Sigmoid colon (tissue), 7 donors: ENCODE results near the gene GNLY. TPM values are rescaled to one million over a fixed set of nuclear protein-coding genes. Genes with fewer than 3 reads are reported as not detected.

Source experiments
- DNase-seq: peaks from one replicate; pipeline ENCODE4 v3.0.0-alpha.2; 2019
- H3K27ac ChIP-seq, 4 donors: fragments of 200-600 bp; sonication (generic); one replicate each; pipeline ENCODE4 v1.5.1; 2016 to 2019; ENCODE audit warnings: mild to moderate bottlenecking in 1 of 4
- H3K27me3 ChIP-seq, 3 donors: fragments of 200-600 bp; sonication (generic); one replicate each; pipeline ENCODE4 v1.5.1; 2019; ENCODE audit warnings: mild to moderate bottlenecking in 1 of 3
- H3K36me3 ChIP-seq, 4 donors: fragments of 200-600 bp; sonication (generic); one replicate each; pipeline ENCODE4 v1.5.1; 2016 to 2019
- H3K4me1 ChIP-seq, 4 donors: fragments of 200-600 bp; sonication (generic); one replicate each; pipeline ENCODE4 v1.5.1; 2017 to 2019
- H3K4me3 ChIP-seq, 4 donors: fragments of 200-600 bp; sonication (generic); one replicate each; pipeline ENCODE4 v1.5.1; 2017 to 2019; ENCODE audit warnings: mild to moderate bottlenecking in 2 of 4, moderate library complexity in 1 of 4
- H3K9me3 ChIP-seq, 4 donors: fragments of 200-600 bp in 3 of 4; sonication (generic) in 3 of 4; one replicate each; pipeline versions ENCODE4 v1.5.1 to v1.6.1; 2013 to 2019
- CTCF ChIP-seq, 4 experiments: fragments of 450-650 bp in 3 of 4; fragments of 200-600 bp in 1 of 4; IDR thresholded peaks; one replicate each; pipeline ENCODE4 v1.5.1; 2016 to 2019; ENCODE audit warnings: antibody characterized with exemption in 4 of 4, mild to moderate bottlenecking in 3 of 4, moderate library complexity in 2 of 4
- EP300 ChIP-seq, 4 donors: sonication (generic); formaldehyde crosslinking; IDR thresholded peaks; one replicate each; pipeline ENCODE4 v1.6.1; 2017; ENCODE audit warnings: antibody characterized with exemption in 4 of 4
- POLR2A ChIP-seq, 2 donors: fragments of 450-650 bp; IDR thresholded peaks; one replicate each; pipeline ENCODE4 v1.6.1; 2016; ENCODE audit warnings: antibody characterized with exemption in 2 of 2, mild to moderate bottlenecking in 2 of 2, moderate library complexity in 2 of 2
- POLR2AphosphoS5 ChIP-seq, 4 donors: sonication (generic); formaldehyde crosslinking; IDR thresholded peaks; one replicate each; pipeline ENCODE4 v1.6.1; 2017; ENCODE audit warnings: antibody characterized with exemption in 4 of 4
- WGBS, 2 donors: extraction: QIAGEN DNeasy Blood & Tissue Kit; methylation state at CpG; one replicate each; pipeline ENCODE4 v1.1.7; 2013; 5-methylcytosine and 5-hydroxymethylcytosine counted together
- intact Hi-C: fragments of 100-400 bp; cut with DNase I; formaldehyde crosslinking; loops from one replicate; pipeline ENCODE4 v1.15.1; 2023
- polyA plus RNA-seq, 3 donors: library from polyadenylated mRNA; stranded (reverse); fragments of 200-250 nt; gene quantifications; one replicate each; pipeline ENCODE4 v1.2.3, GENCODE V29; 2013
- total RNA-seq, 4 donors: library from RNA; depleted of rRNA; stranded (reverse); fragments of >200 nt; gene quantifications; one replicate each; pipeline ENCODE4 v1.1.0, GENCODE V29; 2016
- donor health status: healthy with polysubstance abuse.
- donor health status: Bipolar disorder and iron deficiency.
- donor health status: healthy.

The GNLY gene
- total and polyA plus RNA-seq, 7 donors, result 1.6 to 13.9 (median 3.3) TPM; not detected in 3

- Histone ChIP-seq H3K4me1 (peaks cover 0 to 71% (median 64%) of the 10 kb centered on the region in 4 donors), H3K27ac (peak overlapping the region; percentile 77 to 91 (median 85)), H3K36me3 (no peaks in the 10 kb centered on the region), H3K9me3 (no peaks in the 10 kb centered on the region), H3K27me3 (no peaks in the 10 kb centered on the region), H3K4me3 (no peak overlapping the region)
- 77 to 80% methylated on average over 4 of the region's 4 CpGs for WGBS, 2 donors
- no peak for DNase-seq
- TF ChIP-seq CTCF (IDR thresholded peaks at IDR 0.05) (no peak), POLR2A (IDR thresholded peaks at IDR 0.05) (no peak), POLR2AphosphoS5 (IDR thresholded peaks at IDR 0.05) (no peak), EP300 (IDR thresholded peaks at IDR 0.05) (no peak)
- intact Hi-C loops, result no loop called here
Observed at GRCh38 chr2:85744055-85744454, 49.9 kb downstream of the GNLY start.

DNA sequence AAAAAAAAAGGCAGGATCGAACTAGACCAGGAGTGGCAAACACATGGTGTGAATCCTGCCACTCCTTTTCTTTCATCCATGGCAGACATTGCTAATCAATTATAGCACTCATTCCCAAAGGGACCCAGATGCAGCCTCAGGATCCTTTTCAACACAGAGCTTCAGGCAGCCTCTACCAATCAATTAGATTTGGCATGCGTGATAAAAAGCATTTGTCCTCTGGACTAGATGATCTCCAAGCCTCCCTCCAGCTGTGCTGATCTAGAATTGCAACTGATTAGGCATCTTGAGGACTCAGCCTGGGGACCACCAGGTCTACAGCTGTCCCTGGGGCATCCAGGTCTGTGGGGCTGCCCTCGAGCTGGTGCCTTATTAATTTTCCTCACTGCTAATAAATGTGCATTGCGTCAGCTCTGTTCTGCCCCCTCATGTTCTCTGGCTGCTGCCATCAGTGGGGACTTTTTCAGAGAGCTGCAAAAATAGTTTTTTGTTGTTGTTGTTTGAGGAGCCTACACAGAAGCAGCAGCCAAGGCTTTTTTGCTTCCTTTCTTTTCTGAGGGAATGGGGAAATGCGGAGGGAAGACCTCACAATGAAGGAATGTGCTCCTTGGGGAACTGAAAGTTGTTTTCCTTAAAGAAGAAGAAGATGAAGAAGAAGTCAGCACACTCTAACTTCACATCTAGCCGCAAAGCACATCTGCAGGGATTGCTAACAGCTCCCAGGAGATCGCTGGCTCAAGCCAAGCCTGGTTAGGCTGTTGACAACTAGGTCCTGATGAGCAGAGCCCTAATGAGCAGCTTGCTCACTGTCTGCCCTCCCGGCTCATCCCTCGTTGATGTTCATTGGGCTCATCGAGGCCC is 50.8 kb downstream of the GNLY start:
- intact Hi-C loops, result loop anchor here (5.0 kb wide), 1 partner anchor 42 kb away; no protein-coding TSS in a partner anchor
- Histone ChIP-seq H3K4me3 (no peak overlapping the region), H3K9me3 (no peaks in the 10 kb centered on the region), H3K27me3 (no peaks in the 10 kb centered on the region), H3K27ac (peak overlapping the region; percentile 77 to 91 (median 85)), H3K4me1 (peaks cover 0 to 80% (median 72%) of the 10 kb centered on the region in 4 donors), H3K36me3 (no peaks in the 10 kb centered on the region)
- peak; percentile 86 for DNase-seq
- 53 to 68% methylated on average over 10 of the region's 10 CpGs for WGBS, 2 donors
- no peak for TF ChIP-seq POLR2A (IDR thresholded peaks at IDR 0.05)
- peak in 2 of 4 donors; percentile 11 to 34 for TF ChIP-seq POLR2AphosphoS5 (IDR thresholded peaks at IDR 0.05)
- no peak for TF ChIP-seq CTCF (IDR thresholded peaks at IDR 0.05)
- TF ChIP-seq EP300 (IDR thresholded peaks at IDR 0.05), result peak in 1 of 4 donors; percentile 5

DNA sequence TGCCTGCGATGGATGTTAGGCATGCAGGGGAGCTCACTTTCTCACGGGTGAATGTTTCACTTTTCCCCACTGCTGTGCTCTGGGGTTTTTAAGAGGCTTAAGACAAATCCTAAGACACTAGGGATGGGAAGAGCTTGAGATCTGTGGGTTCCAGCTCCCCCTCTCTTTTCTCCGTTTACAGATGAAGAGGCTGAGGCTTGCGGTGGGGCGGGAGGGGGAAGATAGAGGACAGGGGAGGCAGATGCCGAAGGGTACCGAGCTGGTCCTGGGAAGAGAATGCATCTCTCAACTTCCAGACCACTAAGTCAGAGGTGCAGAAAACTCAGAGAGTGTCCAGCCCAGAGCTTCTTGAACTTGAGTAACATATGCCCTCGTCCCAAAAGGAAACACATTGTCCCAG is 51.5 kb downstream of the GNLY start:
- H3K4me3 ChIP-seq, result no peak overlapping the region

GRCh38 chr2:85746321-85747004 is 52.3 kb downstream of the GNLY start:
- DNase-seq, result no peak
- TF ChIP-seq POLR2AphosphoS5 (IDR thresholded peaks at IDR 0.05) (no peak), CTCF (IDR thresholded peaks at IDR 0.05) (no peak), EP300 (IDR thresholded peaks at IDR 0.05) (no peak), POLR2A (IDR thresholded peaks at IDR 0.05) (no peak)
- intact Hi-C loops, result loop anchor here (5.0 kb wide), 1 partner anchor 41 kb away; no protein-coding TSS in a partner anchor
- no peaks in the 10 kb centered on the region for H3K27me3 ChIP-seq
- H3K9me3 ChIP-seq, result no peaks in the 10 kb centered on the region
- WGBS, 2 donors, result 79 to 82% methylated on average over 8 of the region's 8 CpGs
- peak overlapping the region in 3 of 4 donors; percentile 77 to 86 (median 84) for H3K27ac ChIP-seq
- no peaks in the 10 kb centered on the region for H3K36me3 ChIP-seq
- H3K4me1 ChIP-seq, result peaks cover 0 to 86% (median 78%) of the 10 kb centered on the region in 4 donors
- H3K4me3 ChIP-seq, result no peak overlapping the region

More for the DNA sequence above, 51.5 kb downstream of the GNLY start:
- Histone ChIP-seq H3K36me3 (no peaks in the 10 kb centered on the region), H3K4me1 (peaks cover 0 to 86% (median 78%) of the 10 kb centered on the region in 4 donors), H3K27me3 (no peaks in the 10 kb centered on the region), H3K9me3 (no peaks in the 10 kb centered on the region), H3K27ac (peak overlapping the region; percentile 77 to 91 (median 85))
- no peak for DNase-seq
- TF ChIP-seq POLR2A (IDR thresholded peaks at IDR 0.05) (no peak), CTCF (IDR thresholded peaks at IDR 0.05) (no peak), EP300 (IDR thresholded peaks at IDR 0.05) (no peak), POLR2AphosphoS5 (IDR thresholded peaks at IDR 0.05) (no peak)
- WGBS, 2 donors, result 62 to 77% methylated on average over 8 of the region's 8 CpGs
- intact Hi-C loops, result loop anchor here (5.0 kb wide), 1 partner anchor 42 kb away; no protein-coding TSS in a partner anchor
